ENCODE measurements around the gene CSNK2B. TPM values are rescaled to one million over a fixed set of nuclear protein-coding genes. Genes with fewer than 3 reads are reported as not detected.

Gene CSNK2B
- total and polyA plus RNA-seq, 10 of the 15 experiments (the other 5 are each of a cell fraction or from before 2014, with no cell fraction given) = 56.3 to 405 (median 286) TPM

DNA sequence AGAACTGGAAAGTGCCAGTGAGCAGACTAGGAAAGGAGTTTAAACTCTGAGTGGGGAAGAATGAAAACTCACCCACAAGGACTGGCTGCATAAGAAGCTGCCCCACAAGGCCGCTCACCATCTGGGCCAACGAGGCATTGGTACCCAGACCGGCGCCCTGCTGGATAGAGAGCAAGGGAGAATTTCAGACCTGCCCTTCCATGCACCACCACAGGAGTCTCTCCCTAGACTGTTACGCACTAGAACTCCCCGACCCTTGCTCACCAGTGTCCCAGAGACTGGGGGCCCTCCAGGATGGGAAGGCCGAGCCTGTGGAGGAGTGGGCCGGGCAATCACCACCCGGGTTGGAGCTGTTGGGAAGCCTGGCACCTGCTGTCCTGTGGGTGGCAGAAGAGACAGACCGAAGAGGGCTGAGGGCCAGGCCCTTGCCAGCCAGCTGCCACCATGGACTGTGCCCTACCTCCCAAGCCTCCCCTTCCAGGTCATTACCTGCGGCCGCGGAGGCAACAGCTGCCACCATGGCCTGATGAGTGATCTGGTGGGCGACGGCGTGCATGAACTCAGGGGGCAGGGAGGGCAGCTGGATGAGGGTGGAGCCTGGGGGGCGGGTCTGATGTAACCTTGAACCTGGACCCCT, 21.9 kb upstream of the CSNK2B start:
- no peaks in the 10 kb centered on the region; the same call in 1 of the 2 replicates for H4K20me1 ChIP-seq (ENCODE audit: control insufficient read depth, insufficient read depth)
- ChIA-PET CTCF (no interaction called here), RAD21 (ENCODE audit: unreplicated experiment) (interaction anchor here (0.6 kb wide), 1 partner anchor 763 kb away, joined by 4 read pairs; no protein-coding TSS in a partner anchor), POLR2A (interaction anchor here (1.0 to 1.3 kb wide), 2 partner anchors 9 to 94 kb away, joined by 4 to 5 read pairs; partner anchors contain the start of gene BAG6), SMC1A (ENCODE audit: uncharacterized antibody, unreplicated experiment) (interaction anchor here (1.8 kb wide), 1 partner anchor 8 kb away, joined by 10 read pairs; the partner anchor contains the start of gene BAG6)
- TF ChIP-seq CREB1 (IDR thresholded peaks at IDR 0.05; ENCODE audit: low read depth) = no peak
- peaks cover 36 to 55% of the 10 kb centered on the region in 2 experiments for H3K36me3 ChIP-seq (ENCODE audit: control insufficient read depth in 2 of 2, insufficient read depth in 2 of 2, low read length in 1 of 2)
- no peaks in the 10 kb centered on the region for H3K4me1 ChIP-seq (ENCODE audit: control insufficient read depth, insufficient read depth, low read length)
- no peaks in the 10 kb centered on the region for H3K27me3 ChIP-seq (replicated peaks in 1 of 2; ENCODE audit: control insufficient read depth in 2 of 2, insufficient read depth in 2 of 2, low read length in 1 of 2)
- BruUV-seq (replicated peaks) = no TSS peak
- ATAC-seq = no peak
- H3K9me3 ChIP-seq (replicated peaks; ENCODE audit: control insufficient read depth, insufficient read depth, low read length) = no peaks in the 10 kb centered on the region
- H2AFZ ChIP-seq (ENCODE audit: control insufficient read depth, low read depth, low read length) = no peak overlapping the region
- DNase-seq (ENCODE audit: low read depth, low spot score) = no peak
- no peak overlapping the region for H3K4me3 ChIP-seq
- intact Hi-C loops (cut with micrococcal nuclease; ENCODE audit: unreplicated experiment) (no loop called here), in situ Hi-C loops (cut with MboI) (no loop called here)
- no peak overlapping the region for H3K27ac ChIP-seq (ENCODE audit: control insufficient read depth, insufficient read depth)
- no peak overlapping the region for H3K9ac ChIP-seq (ENCODE audit: control insufficient read depth, insufficient read depth, low read length)
- WGBS (ENCODE audit: insufficient coverage, insufficient replicate concordance, low lambda C conversion rate, missing lambda C conversion rate) = 90% methylated on average over 17 of the region's 17 CpGs
- no peak overlapping the region for H3K4me2 ChIP-seq (ENCODE audit: control insufficient read depth, insufficient read depth)
- no peaks in the 10 kb centered on the region for H3K79me2 ChIP-seq (ENCODE audit: control insufficient read depth, insufficient read depth, low read length)
- FAIRE-seq = no peak

DNA sequence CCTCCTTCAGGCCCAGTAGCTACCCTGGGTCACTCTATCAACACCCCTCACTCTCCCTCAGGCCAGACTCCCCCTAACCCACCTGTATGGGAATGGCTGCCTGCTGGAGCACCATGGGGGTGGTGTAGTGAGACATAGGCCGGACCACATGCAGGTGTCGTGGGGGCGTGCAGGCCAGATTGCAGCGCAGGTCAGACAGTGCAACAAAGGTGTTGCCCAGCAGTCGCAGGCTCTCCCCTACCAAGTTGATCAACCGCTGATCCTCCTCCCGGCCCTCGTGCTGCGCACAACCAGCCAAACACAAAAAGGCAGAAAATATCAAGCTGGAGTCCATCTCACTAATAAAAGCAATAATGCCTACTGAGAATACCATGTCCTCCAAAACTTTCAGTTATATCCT, 20.6 kb upstream of the CSNK2B start:
- ChIA-PET RAD21 (ENCODE audit: unreplicated experiment) (no interaction called here), POLR2A (interaction anchor here (0.6 kb wide), 1 partner anchor 497 kb away, joined by 4 read pairs; no protein-coding TSS in a partner anchor), SMC1A (ENCODE audit: uncharacterized antibody, unreplicated experiment) (no interaction called here), CTCF (no interaction called here)
- peaks cover 13% of the 10 kb centered on the region for H3K79me2 ChIP-seq (ENCODE audit: control insufficient read depth, insufficient read depth, low read length)
- no TSS peak for BruUV-seq (replicated peaks)
- DNase-seq (ENCODE audit: low read depth, low spot score) = no peak
- in situ Hi-C loops (cut with MboI) = no loop called here
- peaks cover 40 to 52% of the 10 kb centered on the region in 2 experiments for H3K36me3 ChIP-seq (ENCODE audit: control insufficient read depth in 2 of 2, insufficient read depth in 2 of 2, low read length in 1 of 2)
- no peaks in the 10 kb centered on the region for H3K27me3 ChIP-seq (replicated peaks in 1 of 2; ENCODE audit: control insufficient read depth in 2 of 2, insufficient read depth in 2 of 2, low read length in 1 of 2)
- no peak overlapping the region for H3K4me3 ChIP-seq
- no peak for ATAC-seq
- H3K4me1 ChIP-seq (ENCODE audit: control insufficient read depth, insufficient read depth, low read length) = no peaks in the 10 kb centered on the region
- no peak overlapping the region for H2AFZ ChIP-seq (ENCODE audit: control insufficient read depth, low read depth, low read length)
- no peaks in the 10 kb centered on the region for H3K9me3 ChIP-seq (replicated peaks; ENCODE audit: control insufficient read depth, insufficient read depth, low read length)
- 99% methylated on average over 9 of the region's 9 CpGs for WGBS (ENCODE audit: insufficient coverage, insufficient replicate concordance, low lambda C conversion rate, missing lambda C conversion rate)
- intact Hi-C loops (cut with micrococcal nuclease; ENCODE audit: unreplicated experiment) = no loop called here
- no peak overlapping the region for H3K27ac ChIP-seq (ENCODE audit: control insufficient read depth, insufficient read depth)
- no peak overlapping the region for H3K9ac ChIP-seq (ENCODE audit: control insufficient read depth, insufficient read depth, low read length)
- FAIRE-seq = no peak
- H3K4me2 ChIP-seq (ENCODE audit: control insufficient read depth, insufficient read depth) = no peak overlapping the region
- no peaks in the 10 kb centered on the region; the same call in 1 of the 2 replicates for H4K20me1 ChIP-seq (ENCODE audit: control insufficient read depth, insufficient read depth)
- TF ChIP-seq, protein P1, sequence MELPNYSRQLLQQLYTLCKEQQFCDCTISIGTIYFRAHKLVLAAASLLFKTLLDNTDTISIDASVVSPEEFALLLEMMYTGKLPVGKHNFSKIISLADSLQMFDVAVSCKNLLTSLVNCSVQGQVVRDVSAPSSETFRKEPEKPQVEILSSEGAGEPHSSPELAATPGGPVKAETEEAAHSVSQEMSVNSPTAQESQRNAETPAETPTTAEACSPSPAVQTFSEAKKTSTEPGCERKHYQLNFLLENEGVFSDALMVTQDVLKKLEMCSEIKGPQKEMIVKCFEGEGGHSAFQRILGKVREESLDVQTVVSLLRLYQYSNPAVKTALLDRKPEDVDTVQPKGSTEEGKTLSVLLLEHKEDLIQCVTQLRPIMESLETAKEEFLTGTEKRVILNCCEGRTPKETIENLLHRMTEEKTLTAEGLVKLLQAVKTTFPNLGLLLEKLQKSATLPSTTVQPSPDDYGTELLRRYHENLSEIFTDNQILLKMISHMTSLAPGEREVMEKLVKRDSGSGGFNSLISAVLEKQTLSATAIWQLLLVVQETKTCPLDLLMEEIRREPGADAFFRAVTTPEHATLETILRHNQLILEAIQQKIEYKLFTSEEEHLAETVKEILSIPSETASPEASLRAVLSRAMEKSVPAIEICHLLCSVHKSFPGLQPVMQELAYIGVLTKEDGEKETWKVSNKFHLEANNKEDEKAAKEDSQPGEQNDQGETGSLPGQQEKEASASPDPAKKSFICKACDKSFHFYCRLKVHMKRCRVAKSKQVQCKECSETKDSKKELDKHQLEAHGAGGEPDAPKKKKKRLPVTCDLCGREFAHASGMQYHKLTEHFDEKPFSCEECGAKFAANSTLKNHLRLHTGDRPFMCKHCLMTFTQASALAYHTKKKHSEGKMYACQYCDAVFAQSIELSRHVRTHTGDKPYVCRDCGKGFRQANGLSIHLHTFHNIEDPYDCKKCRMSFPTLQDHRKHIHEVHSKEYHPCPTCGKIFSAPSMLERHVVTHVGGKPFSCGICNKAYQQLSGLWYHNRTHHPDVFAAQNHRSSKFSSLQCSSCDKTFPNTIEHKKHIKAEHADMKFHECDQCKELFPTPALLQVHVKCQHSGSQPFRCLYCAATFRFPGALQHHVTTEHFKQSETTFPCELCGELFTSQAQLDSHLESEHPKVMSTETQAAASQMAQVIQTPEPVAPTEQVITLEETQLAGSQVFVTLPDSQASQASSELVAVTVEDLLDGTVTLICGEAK (IDR thresholded peaks at IDR 0.05; ENCODE audit: borderline replicate concordance) = no peak
- TF ChIP-seq GATAD2B (conservative IDR thresholded peaks at IDR 0.05; ENCODE audit: low read depth) = no peak
